ENCODE data around the gene ZNF385D.

- no peak for TF ChIP-seq CTCF (IDR thresholded peaks at IDR 0.05)
- TF ChIP-seq POLR2A (IDR thresholded peaks at IDR 0.05): no peak
- no peak for TF ChIP-seq POLR2AphosphoS5 (IDR thresholded peaks at IDR 0.05; ENCODE audit: insufficient read depth in 1 of 2, low read depth in 1 of 2)
These were observed 80.6 kb downstream of the ZNF385D start for GRCh38 chr3:21670386-21670785.
